ENCODE data around the gene PHACTR1.

GRCh38 chr6:13303668-13304017, 587.1 kb downstream of the PHACTR1 start:
- TF ChIP-seq POLR2A (IDR thresholded peaks at IDR 0.05), result no peak
- TF ChIP-seq POLR2AphosphoS5 (IDR thresholded peaks at IDR 0.05), result no peak
- TF ChIP-seq CTCF (IDR thresholded peaks at IDR 0.05), result no peak

Measured in prostate gland (tissue), 2 donors.